H9 (cell line): ENCODE measurements around the gene AR. TPM values are rescaled to one million over a fixed set of nuclear protein-coding genes. Genes with fewer than 3 reads are reported as not detected.

Experiments used
- DNase-seq: peaks from one replicate; pipeline ENCODE4 v3.0.0-alpha.2; 2017
- H2AFZ ChIP-seq: one replicate; pipeline ENCODE4 v1.6.1; 2013; ENCODE audit warnings: mild to moderate bottlenecking, low read length, control low read depth, moderate library complexity
- H2AK5ac ChIP-seq: 2 replicates; pipeline ENCODE4 v1.6.1; 2013; ENCODE audit warnings: low read length, control low read depth, mixed read lengths; ENCODE audit not compliant: insufficient read length
- H2BK120ac ChIP-seq: one replicate; pipeline ENCODE4 v1.6.1; 2013; ENCODE audit warnings: low read depth, mild to moderate bottlenecking, low read length, control low read depth, inconsistent platforms; ENCODE audit not compliant: poor library complexity, severe bottlenecking
- H2BK12ac ChIP-seq: 2 replicates; pipeline ENCODE4 v1.6.1; 2013; ENCODE audit warnings: low read length, control low read depth, mixed read lengths, low read depth; ENCODE audit not compliant: insufficient read length
- H2BK15ac ChIP-seq: 2 replicates; pipeline ENCODE4 v1.6.1; 2013; ENCODE audit warnings: low read depth, low read length, control low read depth
- H2BK20ac ChIP-seq: one replicate; pipeline ENCODE4 v1.6.1; 2013; ENCODE audit warnings: low read depth, mild to moderate bottlenecking, low read length, control low read depth, inconsistent platforms; ENCODE audit not compliant: poor library complexity, severe bottlenecking
- H2BK5ac ChIP-seq: 2 replicates; pipeline ENCODE4 v1.6.1; 2013; ENCODE audit warnings: low read length, control low read depth, mixed read lengths; ENCODE audit not compliant: insufficient read length
- H3K14ac ChIP-seq: 2 replicates; pipeline ENCODE4 v1.6.1; 2013; ENCODE audit warnings: low read length, control low read depth; ENCODE audit not compliant: insufficient read depth
- H3K18ac ChIP-seq: 2 replicates; pipeline ENCODE4 v1.6.1; 2013; ENCODE audit warnings: low read depth, mild to moderate bottlenecking, mixed read lengths, low read length, control low read depth; ENCODE audit not compliant: insufficient read length
- H3K23ac ChIP-seq: 2 replicates; pipeline ENCODE4 v1.6.1; 2013; ENCODE audit warnings: low read length, control low read depth, mixed read lengths, low read depth; ENCODE audit not compliant: insufficient read length
- H3K23me2 ChIP-seq: 2 replicates; pipeline ENCODE4 v1.6.1; 2013; ENCODE audit warnings: low read depth, mild to moderate bottlenecking, mixed read lengths, low read length, control low read depth; ENCODE audit not compliant: insufficient read length, poor library complexity, severe bottlenecking
- H3K27ac ChIP-seq: 2 replicates; pipeline ENCODE4 v1.5.1; 2013; ENCODE audit warnings: low read length, control low read depth, mixed read lengths, low read depth; ENCODE audit not compliant: insufficient read length
- H3K27me3 ChIP-seq: 2 replicates; pipeline ENCODE4 v1.6.1; 2013; ENCODE audit warnings: low read length, control low read depth, inconsistent platforms; ENCODE audit not compliant: insufficient read depth
- H3K4ac ChIP-seq: 2 replicates; pipeline ENCODE4 v1.6.1; 2013; ENCODE audit warnings: low read depth, mild to moderate bottlenecking, control low read depth, inconsistent platforms, low read length, moderate library complexity
- H3K4me1 ChIP-seq: 2 replicates; pipeline ENCODE4 v1.6.1; 2013; ENCODE audit warnings: low read length, control low read depth, inconsistent platforms; ENCODE audit not compliant: insufficient read depth
- H3K4me2 ChIP-seq: 2 replicates; pipeline ENCODE4 v1.6.1; 2013; ENCODE audit warnings: low read length, control low read depth, mixed read lengths; ENCODE audit not compliant: insufficient read length, insufficient read depth
- H3K56ac ChIP-seq: 2 replicates; pipeline ENCODE4 v1.6.1; 2013; ENCODE audit warnings: low read depth, mild to moderate bottlenecking, mixed read lengths, low read length, control low read depth; ENCODE audit not compliant: insufficient read length
- H3K79me1 ChIP-seq: 2 replicates; pipeline ENCODE4 v1.6.1; 2013; ENCODE audit warnings: low read depth, mild to moderate bottlenecking, moderate library complexity, low read length, control low read depth, inconsistent platforms; ENCODE audit not compliant: insufficient read depth, poor library complexity, severe bottlenecking
- H3K79me2 ChIP-seq: 2 replicates; pipeline ENCODE4 v1.6.1; 2013; ENCODE audit warnings: low read length, control low read depth, inconsistent platforms; ENCODE audit not compliant: insufficient read depth
- H3K9ac ChIP-seq: 2 replicates; pipeline ENCODE4 v1.6.1; 2013; ENCODE audit warnings: low read length, control low read depth, mixed read lengths; ENCODE audit not compliant: insufficient read length; ENCODE audit errors: extremely low read depth
- H3K9me3 ChIP-seq: one replicate; pipeline ENCODE4 v1.6.1; 2013; ENCODE audit warnings: low read depth, low read length, inconsistent platforms; ENCODE audit not compliant: control insufficient read depth
- H3T11ph ChIP-seq: one replicate; pipeline ENCODE4 v1.6.1; 2013; ENCODE audit warnings: mild to moderate bottlenecking, low read length, control low read depth, inconsistent platforms
- H4K20me1 ChIP-seq: one replicate; pipeline ENCODE4 v1.6.1; 2013; ENCODE audit not compliant: control insufficient read depth, insufficient read length, insufficient read depth
- H4K5ac ChIP-seq: 2 replicates; pipeline ENCODE4 v1.6.1; 2013; ENCODE audit warnings: low read depth, mild to moderate bottlenecking, mixed read lengths, low read length, control low read depth; ENCODE audit not compliant: insufficient read length
- H4K8ac ChIP-seq: replicated peaks from 2 replicates; pipeline ENCODE4 v1.6.1; 2013; ENCODE audit warnings: low read length, control low read depth, mixed read lengths, low read depth; ENCODE audit not compliant: insufficient read length
- H4K91ac ChIP-seq: 2 replicates; pipeline ENCODE4 v1.6.1; 2013; ENCODE audit warnings: low read depth, mild to moderate bottlenecking, moderate library complexity, mixed read lengths, low read length, control low read depth; ENCODE audit not compliant: insufficient read length
- H3K27ac Mint-ChIP-seq, 3 experiments: 2 replicates in 2 of 3; 3 replicates in 1 of 3; pipeline ENCODE4 v1.8.0; 2020 to 2021; ENCODE audit warnings: mixed read lengths in 3 of 3, mild to moderate bottlenecking in 1 of 3, moderate library complexity in 1 of 3
- H3K27me3 Mint-ChIP-seq: 2 replicates; pipeline ENCODE4 v1.8.0; 2021; ENCODE audit warnings: low read depth, mild to moderate bottlenecking, moderate library complexity, mixed read lengths
- H3K36me3 Mint-ChIP-seq, 3 experiments: 2 replicates in 2 of 3; 3 replicates in 1 of 3; pipeline ENCODE4 v1.8.0; 2020 to 2021; ENCODE audit warnings: low read depth in 3 of 3, mixed read lengths in 3 of 3; ENCODE audit not compliant: insufficient read depth in 1 of 3
- H3K4me1 Mint-ChIP-seq, 2 experiments: 2 replicates each; pipeline ENCODE4 v1.8.0; 2020; ENCODE audit warnings: mixed read lengths in 2 of 2
- H3K4me3 Mint-ChIP-seq, 2 experiments: 2 replicates in 1 of 2; 3 replicates in 1 of 2; pipeline ENCODE4 v1.8.0; 2020 to 2021; ENCODE audit warnings: mild to moderate bottlenecking in 2 of 2, mixed read lengths in 2 of 2, moderate library complexity in 1 of 2
- H3K9me3 Mint-ChIP-seq, 2 experiments: 2 replicates in 1 of 2; 3 replicates in 1 of 2; pipeline ENCODE4 v1.8.0; 2020; ENCODE audit warnings: mild to moderate bottlenecking in 2 of 2, mixed read lengths in 2 of 2, moderate library complexity in 1 of 2
- CTCF ChIP-seq: fragments of 200-600 bp; sonication (generic); conservative IDR thresholded peaks from 3 replicates; pipeline ENCODE4 v1.8.0; 2021; ENCODE audit warnings: antibody characterized with exemption, mild to moderate bottlenecking
- WGBS: extraction: QIAGEN DNeasy Blood & Tissue Kit; methylation state at CpG from one replicate; pipeline ENCODE4 v1.1.7; 2013; ENCODE audit warnings: missing lambda C conversion rate, low lambda C conversion rate, mixed read lengths; ENCODE audit not compliant: insufficient read length; ENCODE audit errors: extremely low coverage; 5-methylcytosine and 5-hydroxymethylcytosine counted together
- total RNA-seq: library from RNA; stranded (reverse); gene quantifications from 2 replicates; pipeline ENCODE4 v1.2.1, GENCODE V29; 2021

Gene AR
- total RNA-seq, 1 experiment from 2014 or later, result 3.5 TPM

GRCh38 chrX:67693928-67694327 lies 150.1 kb downstream of the AR start:
- Histone ChIP-seq H4K20me1 (no peaks in the 10 kb centered on the region), H2BK15ac (no peak overlapping the region), H3K4me2 (no peak overlapping the region), H4K8ac (no peak overlapping the region), H2BK5ac (no peak overlapping the region), H3K18ac (no peak overlapping the region), H3K4ac (no peak overlapping the region), H3K14ac (no peak overlapping the region), H3K27ac (no peak overlapping the region), H3K23me2 (no peaks in the 10 kb centered on the region), H2AFZ (no peak overlapping the region), H2BK120ac (no peak overlapping the region), H3K4me1 (no peaks in the 10 kb centered on the region), H3K9me3 (peaks cover 68% of the 10 kb centered on the region), H3K79me2 (no peaks in the 10 kb centered on the region), H3T11ph (no peak overlapping the region), H2AK5ac (no peak overlapping the region), H4K5ac (no peak overlapping the region), H3K56ac (no peak overlapping the region), H3K27me3 (no peaks in the 10 kb centered on the region), H3K79me1 (no peaks in the 10 kb centered on the region), H2BK20ac (no peak overlapping the region), H4K91ac (no peak overlapping the region), H3K23ac (no peak overlapping the region), H3K9ac (no peak overlapping the region), H2BK12ac (no peak overlapping the region)
- no peak overlapping the region for H3K27ac Mint-ChIP-seq
- no peaks in the 10 kb centered on the region; the same call in 1 of the 2 replicates for H3K27me3 Mint-ChIP-seq
- no peaks in the 10 kb centered on the region for H3K4me1 Mint-ChIP-seq
- H3K36me3 Mint-ChIP-seq, result peaks cover 0 to 10% (median 8%) of the 10 kb centered on the region in 3 experiments; a peak in 5 of 7 replicates
- no peak for TF ChIP-seq CTCF
- DNase-seq, result no peak
- no CpG with 5 or more reads among the region's 1 CpG for WGBS
- peaks cover 63 to 67% of the 10 kb centered on the region in 2 experiments for H3K9me3 Mint-ChIP-seq
- no peak overlapping the region for H3K4me3 Mint-ChIP-seq
